Measurements from ENCODE around the gene CTXND2.

DNA sequence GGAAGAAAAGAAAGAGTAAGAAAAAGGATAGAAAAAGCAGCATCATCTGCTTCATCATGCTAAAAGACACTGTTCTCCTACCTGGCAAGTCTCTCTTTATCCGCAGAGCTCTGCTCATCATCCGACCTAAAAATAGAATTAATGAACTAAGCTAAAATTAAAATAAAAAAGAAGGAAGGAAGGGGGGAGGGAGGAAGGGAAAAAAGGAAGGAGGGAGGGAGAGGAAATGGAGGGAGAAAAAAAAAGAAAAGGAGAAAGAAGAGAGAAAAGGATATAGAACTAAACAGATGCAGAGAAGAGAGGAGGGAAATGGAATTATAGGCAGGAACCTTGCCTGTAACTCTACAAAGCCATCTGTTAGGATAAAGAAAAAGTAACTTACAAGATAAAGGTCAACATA lies 44.6 kb upstream of the CTXND2 start:
- TF ChIP-seq POLR2A (IDR thresholded peaks at IDR 0.05) (no peak), CTCF (IDR thresholded peaks at IDR 0.05) (no peak)

All from esophagus squamous epithelium (tissue), 4 donors.